Activated B cell treated with CpG ODN at 0.5 μM for 24 hours (primary cell): Measurements from ENCODE around the gene ELOVL7. TPM values are rescaled to one million over a fixed set of nuclear protein-coding genes. Genes with fewer than 3 reads are reported as not detected.

ENCODE experiments used
- ATAC-seq: fragments of 200-7000 bp; cut with Tn5 transposase; one replicate; pipeline ENCODE4 v1.10.0; 2021; ENCODE audit warnings: low read depth, mild to moderate bottlenecking, moderate library complexity
- CTCF ChIA-PET: fragments of 350-600 bp; sonication (Branson Sonifier 250); formaldehyde crosslinking; loops from one replicate; lab custom pipeline; 2021; ENCODE audit warnings: antibody characterized with exemption; lab: Charles Lee
- POLR2A ChIA-PET: fragments of 350-600 bp; sonication (Branson Sonifier 250); formaldehyde crosslinking; loops from one replicate; lab custom pipeline; 2021; ENCODE audit warnings: antibody characterized with exemption; lab: Charles Lee
- DNase-seq: peaks from one replicate; pipeline ENCODE4 v3.0.0; 2022
- H3K27ac Mint-ChIP-seq: one replicate; pipeline ENCODE4 v1.8.0; 2020; ENCODE audit warnings: mixed read lengths
- H3K27me3 Mint-ChIP-seq: one replicate; pipeline ENCODE4 v1.8.0; 2021; ENCODE audit warnings: mixed read lengths
- H3K36me3 Mint-ChIP-seq: one replicate; pipeline ENCODE4 v1.8.0; 2021; ENCODE audit warnings: low read depth, mixed read lengths
- H3K4me1 Mint-ChIP-seq: one replicate; pipeline ENCODE4 v1.8.0; 2021; ENCODE audit warnings: mixed read lengths
- H3K4me3 Mint-ChIP-seq: one replicate; pipeline ENCODE4 v1.8.0; 2020; ENCODE audit warnings: mild to moderate bottlenecking, mixed read lengths
- H3K9me3 Mint-ChIP-seq: one replicate; pipeline ENCODE4 v1.8.0; 2020; ENCODE audit warnings: mixed read lengths
- CTCF ChIP-seq: fragments of 200-600 bp; IDR thresholded peaks from one replicate; pipeline ENCODE4 v1.8.0; 2022; ENCODE audit warnings: antibody characterized with exemption, mild to moderate bottlenecking
- intact Hi-C: fragments of 100-400 bp; cut with micrococcal nuclease; formaldehyde crosslinking; loops from one replicate; pipeline ENCODE4 v1.15.1; 2024
- total RNA-seq: library from RNA; stranded (reverse); gene quantifications from 2 replicates; pipeline ENCODE4 v1.2.3, GENCODE V29; 2022

Gene ELOVL7
- total RNA-seq, 1 donor from 2014 or later, result 0.69 TPM

GRCh38 chr5:60754495-60754894 is 89.6 kb downstream of the ELOVL7 start:
- no peaks in the 10 kb centered on the region for H3K9me3 Mint-ChIP-seq
- intact Hi-C loops, result no loop called here
- ChIA-PET POLR2A (no interaction called here), CTCF (no interaction called here)
- no peaks in the 10 kb centered on the region for H3K36me3 Mint-ChIP-seq
- no peak for TF ChIP-seq CTCF
- no peaks in the 10 kb centered on the region for H3K4me1 Mint-ChIP-seq
- no peaks in the 10 kb centered on the region for H3K27me3 Mint-ChIP-seq
- H3K27ac Mint-ChIP-seq, result no peak overlapping the region
- ATAC-seq (no peak), DNase-seq (no peak)
- H3K4me3 Mint-ChIP-seq, result no peak overlapping the region

GRCh38 chr5:60744682-60745081 is 99.4 kb downstream of the ELOVL7 start:
- ATAC-seq, result no peak
- Mint-ChIP-seq H3K36me3 (no peaks in the 10 kb centered on the region), H3K27me3 (peaks cover 9% of the 10 kb centered on the region), H3K4me3 (no peak overlapping the region), H3K4me1 (no peaks in the 10 kb centered on the region), H3K27ac (no peak overlapping the region), H3K9me3 (peaks cover 13% of the 10 kb centered on the region)
- DNase-seq, result no peak
- POLR2A ChIA-PET, result no interaction called here
- CTCF ChIA-PET, result no interaction called here
- intact Hi-C loops, result no loop called here
- TF ChIP-seq CTCF, result no peak

GRCh38 chr5:60743511-60744314 is 100.4 kb downstream of the ELOVL7 start:
- no peak for DNase-seq
- Mint-ChIP-seq H3K4me3 (no peak overlapping the region), H3K36me3 (no peaks in the 10 kb centered on the region), H3K27ac (no peak overlapping the region), H3K4me1 (no peaks in the 10 kb centered on the region), H3K9me3 (peaks cover 13% of the 10 kb centered on the region), H3K27me3 (peaks cover 9% of the 10 kb centered on the region)
- POLR2A ChIA-PET, result no interaction called here
- ATAC-seq, result no peak
- intact Hi-C loops, result no loop called here
- TF ChIP-seq CTCF, result no peak
- CTCF ChIA-PET, result no interaction called here

- Mint-ChIP-seq H3K36me3 (no peaks in the 10 kb centered on the region), H3K4me3 (no peak overlapping the region), H3K27ac (no peak overlapping the region), H3K27me3 (peaks cover 6% of the 10 kb centered on the region), H3K4me1 (no peaks in the 10 kb centered on the region), H3K9me3 (peaks cover 13% of the 10 kb centered on the region)
- intact Hi-C loops, result no loop called here
- POLR2A ChIA-PET, result no interaction called here
- CTCF ChIA-PET, result no interaction called here
- no peak for DNase-seq
- no peak for TF ChIP-seq CTCF
- no peak for ATAC-seq
Observed at GRCh38 chr5:60740322-60740721, 103.7 kb downstream of the ELOVL7 start.

GRCh38 chr5:60738933-60739332 is 105.1 kb downstream of the ELOVL7 start:
- intact Hi-C loops, result no loop called here
- no peak overlapping the region for H3K4me3 Mint-ChIP-seq
- CTCF ChIA-PET, result no interaction called here
- POLR2A ChIA-PET, result no interaction called here
- no peak for ATAC-seq
- peaks cover 13% of the 10 kb centered on the region for H3K9me3 Mint-ChIP-seq
- TF ChIP-seq CTCF, result no peak
- no peak overlapping the region for H3K27ac Mint-ChIP-seq
- DNase-seq, result no peak
- no peaks in the 10 kb centered on the region for H3K36me3 Mint-ChIP-seq
- H3K27me3 Mint-ChIP-seq, result peaks cover 6% of the 10 kb centered on the region
- H3K4me1 Mint-ChIP-seq, result no peaks in the 10 kb centered on the region
